Keratinocyte (primary cell): ENCODE data around the gene RHEX.

Source experiments
- CTCF ChIP-seq, 3 experiments: IDR thresholded peaks in 1 of 3; conservative IDR thresholded peaks in 1 of 3; optimal IDR thresholded peaks in 1 of 3; 2 replicates in 2 of 3; 3 replicates in 1 of 3; pipeline versions ENCODE3 to v1.5.1; 2011; ENCODE audit warnings: low read length in 3 of 3, mild to moderate bottlenecking in 3 of 3, moderate library complexity in 2 of 3, control low read depth in 1 of 3, inconsistent platforms in 1 of 3; ENCODE audit not compliant: insufficient read depth in 2 of 3; ENCODE audit errors: extremely low read depth in 1 of 3
- EZH2 ChIP-seq: IDR thresholded peaks from one replicate; pipeline ENCODE4 v1.6.1; 2012; ENCODE audit warnings: inconsistent platforms, mild to moderate bottlenecking, low read length, moderate library complexity

GRCh38 chr1:206067486-206068227 is 14.7 kb downstream of the RHEX start:
- TF ChIP-seq CTCF (optimal IDR thresholded peaks at IDR 0.05 in 1 of 3, IDR thresholded peaks at IDR 0.05 in 1 of 3, conservative IDR thresholded peaks at IDR 0.05 in 1 of 3; ENCODE audit: extremely low read depth in 1 of 3, insufficient read depth in 2 of 3, low read length in 3 of 3) (no peak), EZH2 (no peak)
